GM06990 (cell line): ENCODE data around the gene KLLN.
"Not testable (repeated sequence)": the region's sequence is repeated elsewhere in the genome, so short reads cannot be mapped to it uniquely, and the experiment has no call there.

Experiments used
- DNase-seq: peaks from one replicate; pipeline ENCODE4 v3.0.0-alpha.2; 2011; ENCODE audit not compliant: insufficient read length; ENCODE audit errors: extremely low read depth
- H3K27me3 ChIP-seq: replicated peaks from 2 replicates; pipeline ENCODE4 v1.6.0; 2011; ENCODE audit warnings: low read length; ENCODE audit not compliant: control insufficient read depth, insufficient read depth
- H3K36me3 ChIP-seq: 2 replicates; pipeline ENCODE4 v1.5.1; 2011; ENCODE audit warnings: low read length; ENCODE audit not compliant: control insufficient read depth, insufficient read depth
- H3K4me3 ChIP-seq: replicated peaks from 2 replicates; pipeline ENCODE4 v1.5.1; 2011; ENCODE audit warnings: low read depth, mild to moderate bottlenecking, control low read depth, low read length
- CTCF ChIP-seq: IDR thresholded peaks from 2 replicates; pipeline ENCODE4 v1.5.1; 2011; ENCODE audit warnings: low read length, control low read depth, mild to moderate bottlenecking, inconsistent platforms; ENCODE audit not compliant: insufficient read depth, poor library complexity, severe bottlenecking

KLLN gene

DNA sequence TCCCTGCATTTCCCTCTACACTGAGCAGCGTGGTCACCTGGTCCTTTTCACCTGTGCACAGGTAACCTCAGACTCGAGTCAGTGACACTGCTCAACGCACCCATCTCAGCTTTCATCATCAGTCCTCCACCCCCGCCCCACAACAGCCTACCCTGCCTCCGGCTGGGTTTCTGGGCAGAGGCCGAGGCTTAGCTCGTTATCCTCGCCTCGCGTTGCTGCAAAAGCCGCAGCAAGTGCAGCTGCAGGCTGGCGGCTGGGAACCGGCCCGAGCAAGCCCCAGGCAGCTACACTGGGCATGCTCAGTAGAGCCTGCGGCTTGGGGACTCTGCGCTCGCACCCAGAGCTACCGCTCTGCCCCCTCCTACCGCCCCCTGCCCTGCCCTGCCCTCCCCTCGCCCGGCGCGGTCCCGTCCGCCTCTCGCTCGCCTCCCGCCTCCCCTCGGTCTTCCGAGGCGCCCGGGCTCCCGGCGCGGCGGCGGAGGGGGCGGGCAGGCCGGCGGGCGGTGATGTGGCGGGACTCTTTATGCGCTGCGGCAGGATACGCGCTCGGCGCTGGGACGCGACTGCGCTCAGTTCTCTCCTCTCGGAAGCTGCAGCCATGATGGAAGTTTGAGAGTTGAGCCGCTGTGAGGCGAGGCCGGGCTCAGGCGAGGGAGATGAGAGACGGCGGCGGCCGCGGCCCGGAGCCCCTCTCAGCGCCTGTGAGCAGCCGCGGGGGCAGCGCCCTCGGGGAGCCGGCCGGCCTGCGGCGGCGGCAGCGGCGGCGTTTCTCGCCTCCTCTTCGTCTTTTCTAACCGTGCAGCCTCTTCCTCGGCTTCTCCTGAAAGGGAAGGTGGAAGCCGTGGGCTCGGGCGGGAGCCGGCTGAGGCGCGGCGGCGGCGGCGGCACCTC is at the start of gene KLLN, which contains the start of gene PTEN:
Gene KLLN, minus strand, starts transcription at position 481 of the 891 bp plus-strand sequence. CDS start 1,046 bp downstream, outside the sequence.
Gene PTEN, plus strand, starts transcription at position 573 of the 891 bp plus-strand sequence. CDS start 845 bp downstream, outside the sequence.
- no peak for TF ChIP-seq CTCF
- Histone ChIP-seq H3K4me3 (peak within 1 kb of the TSS; percentile 60), H3K27me3 (no peaks in the 10 kb centered on the region), H3K36me3 (no peaks in the 10 kb centered on the region)
- peak; percentile 96 for DNase-seq

DNA sequence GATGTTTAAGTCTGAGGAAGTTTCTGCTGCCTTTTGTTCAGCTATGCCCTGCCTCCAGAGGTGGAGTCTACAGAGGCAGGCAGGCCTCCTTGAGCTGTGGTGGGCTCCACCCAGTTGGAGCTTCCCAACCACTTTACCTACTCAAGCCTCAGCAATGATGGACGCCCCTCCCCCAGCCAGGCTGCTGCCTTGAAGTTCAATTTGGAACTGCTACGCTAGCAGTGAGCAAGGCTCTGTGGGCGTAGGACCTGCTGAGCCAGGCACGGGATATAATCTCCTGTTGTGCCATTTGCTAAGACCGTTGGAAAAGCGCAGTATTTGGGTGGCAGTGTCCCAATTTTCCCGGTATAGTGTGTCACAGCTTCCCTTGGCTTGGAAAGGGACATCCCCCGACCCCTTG is 40.1 kb upstream of the KLLN start:
- H3K27me3 ChIP-seq, H3K36me3 ChIP-seq, DNase-seq, H3K4me3 ChIP-seq: not testable (repeated sequence)

- H3K4me3 ChIP-seq, DNase-seq, H3K27me3 ChIP-seq, H3K36me3 ChIP-seq: not testable (repeated sequence)
These were observed 34.6 kb upstream of the KLLN start for GRCh38 chr10:87897957-87898356.

- no peak overlapping the region for H3K4me3 ChIP-seq
- no peak for DNase-seq
- H3K27me3 ChIP-seq: no peaks in the 10 kb centered on the region
- no peaks in the 10 kb centered on the region; the same call in 1 of the 2 replicates for H3K36me3 ChIP-seq
- no peak for TF ChIP-seq CTCF
These were observed 32.9 kb upstream of the KLLN start for GRCh38 chr10:87896216-87896615.

DNA sequence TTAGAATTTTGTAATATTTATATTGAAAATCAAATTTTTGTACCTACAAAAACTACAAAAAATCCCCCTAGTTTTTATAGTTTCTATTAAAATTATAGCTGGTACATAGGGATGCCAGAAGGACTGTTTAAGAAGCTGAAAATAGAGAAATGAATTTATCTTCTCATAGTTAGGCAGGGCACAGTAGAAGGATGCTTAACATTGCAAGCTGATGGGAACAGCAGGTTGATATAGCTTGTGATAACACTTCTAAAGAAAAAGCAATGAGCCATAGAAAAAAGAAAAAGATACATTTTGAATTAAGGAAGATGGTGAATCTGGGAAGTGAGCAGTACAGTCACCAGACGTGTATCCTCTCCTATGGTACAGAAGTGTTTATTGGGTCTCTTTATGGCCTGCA is 32.1 kb upstream of the KLLN start:
- DNase-seq: no peak
- Histone ChIP-seq H3K27me3 (no peaks in the 10 kb centered on the region), H3K36me3 (no peaks in the 10 kb centered on the region; the same call in 1 of the 2 replicates), H3K4me3 (no peak overlapping the region)
- no peak for TF ChIP-seq CTCF

DNA sequence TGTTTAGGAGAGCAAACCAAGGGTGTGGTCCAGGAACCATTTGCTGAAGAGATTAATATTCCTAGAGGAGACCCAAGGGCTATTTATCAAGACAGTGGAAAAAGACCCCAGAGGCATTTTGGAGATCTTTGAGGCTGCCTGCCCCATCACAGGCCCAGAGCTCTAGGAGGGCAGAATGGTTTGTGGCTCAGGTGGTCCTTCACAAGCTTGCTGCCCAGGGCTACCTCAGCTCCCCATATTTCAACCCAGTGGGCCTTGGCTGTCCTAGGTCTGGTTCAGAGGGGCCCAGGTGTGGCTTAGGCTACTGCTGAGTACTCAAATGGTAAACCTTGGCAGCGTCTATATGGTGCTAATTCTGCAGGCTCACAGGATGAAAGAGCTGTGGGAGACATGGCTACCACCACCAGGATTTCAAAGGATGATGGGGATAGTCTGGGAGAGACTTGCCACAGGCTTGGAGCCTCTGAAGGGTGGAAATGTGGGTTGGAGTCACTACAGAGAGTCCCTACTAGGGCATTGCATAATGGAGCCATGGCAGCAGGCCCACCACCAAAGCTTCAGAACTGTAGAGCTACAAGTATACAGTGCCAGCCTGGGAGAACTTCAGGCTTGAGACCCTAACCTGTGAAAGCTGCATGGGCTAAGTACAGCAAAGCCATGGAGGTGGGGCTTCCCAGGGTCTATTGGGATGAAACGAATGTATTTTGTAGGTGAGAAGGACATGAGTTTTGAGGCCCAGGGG is 24.4 kb upstream of the KLLN start:
- DNase-seq: no peak
- no peak overlapping the region for H3K4me3 ChIP-seq
- no peak for TF ChIP-seq CTCF
- no peaks in the 10 kb centered on the region for H3K27me3 ChIP-seq
- peaks cover 10% of the 10 kb centered on the region for H3K36me3 ChIP-seq
